Liver (tissue), 3 donors: ENCODE data around the gene WDR37.

Experiments used
- EGR1 ChIP-seq, 2 donors: IDR thresholded peaks; 2 replicates each; pipeline ENCODE4 v1.6.1; 2016 to 2018; ENCODE audit warnings: antibody characterized with exemption in 2 of 2, low read depth in 2 of 2
- GABPA ChIP-seq, 2 donors: IDR thresholded peaks in 1 of 2; conservative IDR thresholded peaks in 1 of 2; 2 replicates each; pipeline ENCODE4 v1.6.1; 2016; ENCODE audit warnings: antibody characterized with exemption in 2 of 2, mild to moderate bottlenecking in 1 of 2, moderate library complexity in 1 of 2
- HNF4A ChIP-seq, 2 donors: conservative IDR thresholded peaks; 2 replicates each; pipeline ENCODE4 v1.6.1; 2016; ENCODE audit warnings: antibody characterized with exemption in 2 of 2, mild to moderate bottlenecking in 2 of 2
- TAF1 ChIP-seq: conservative IDR thresholded peaks from 2 replicates; pipeline ENCODE4 v1.6.1; 2016; ENCODE audit warnings: antibody characterized with exemption, mild to moderate bottlenecking
- YY1 ChIP-seq: IDR thresholded peaks from 2 replicates; pipeline ENCODE4 v1.6.1; 2016; ENCODE audit warnings: antibody characterized with exemption, mild to moderate bottlenecking
- TF ChIP-seq, protein P1 (sequence below): fragments of 150-350 bp; IDR thresholded peaks from 2 replicates; pipeline ENCODE4 v1.5.1; 2017; ENCODE audit warnings: improper control_type of control experiment, low read depth, low read length; ENCODE audit not compliant: missing input control
- TF ChIP-seq, protein P2 (sequence below): IDR thresholded peaks from 2 replicates; pipeline ENCODE4 v1.6.1; 2016; ENCODE audit warnings: antibody characterized with exemption
- donor health status: healthy.
- donor health status: healthy.

DNA sequence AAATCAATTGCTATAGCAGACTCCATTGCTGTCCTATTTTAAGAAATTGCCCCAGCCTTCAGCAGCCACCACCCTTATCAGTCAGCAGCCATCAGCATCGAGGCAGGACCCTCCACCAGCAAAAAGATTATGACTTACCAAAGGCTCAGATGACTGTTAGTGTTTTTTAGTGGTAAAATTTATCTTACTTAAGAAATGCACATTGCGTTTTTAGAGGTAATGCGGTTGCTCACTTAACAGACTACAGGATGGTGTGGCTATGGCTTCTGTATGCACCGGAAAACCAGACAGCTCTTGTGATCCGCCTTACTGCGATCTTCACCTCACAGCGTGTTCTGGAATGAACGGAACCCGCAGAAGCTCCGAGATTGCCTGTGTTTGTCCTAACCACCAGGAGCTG lies 58.1 kb downstream of the WDR37 start:
- TF ChIP-seq, protein P1, sequence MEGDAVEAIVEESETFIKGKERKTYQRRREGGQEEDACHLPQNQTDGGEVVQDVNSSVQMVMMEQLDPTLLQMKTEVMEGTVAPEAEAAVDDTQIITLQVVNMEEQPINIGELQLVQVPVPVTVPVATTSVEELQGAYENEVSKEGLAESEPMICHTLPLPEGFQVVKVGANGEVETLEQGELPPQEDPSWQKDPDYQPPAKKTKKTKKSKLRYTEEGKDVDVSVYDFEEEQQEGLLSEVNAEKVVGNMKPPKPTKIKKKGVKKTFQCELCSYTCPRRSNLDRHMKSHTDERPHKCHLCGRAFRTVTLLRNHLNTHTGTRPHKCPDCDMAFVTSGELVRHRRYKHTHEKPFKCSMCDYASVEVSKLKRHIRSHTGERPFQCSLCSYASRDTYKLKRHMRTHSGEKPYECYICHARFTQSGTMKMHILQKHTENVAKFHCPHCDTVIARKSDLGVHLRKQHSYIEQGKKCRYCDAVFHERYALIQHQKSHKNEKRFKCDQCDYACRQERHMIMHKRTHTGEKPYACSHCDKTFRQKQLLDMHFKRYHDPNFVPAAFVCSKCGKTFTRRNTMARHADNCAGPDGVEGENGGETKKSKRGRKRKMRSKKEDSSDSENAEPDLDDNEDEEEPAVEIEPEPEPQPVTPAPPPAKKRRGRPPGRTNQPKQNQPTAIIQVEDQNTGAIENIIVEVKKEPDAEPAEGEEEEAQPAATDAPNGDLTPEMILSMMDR: no peak
- TF ChIP-seq YY1: no peak
- TF ChIP-seq, protein P2, sequence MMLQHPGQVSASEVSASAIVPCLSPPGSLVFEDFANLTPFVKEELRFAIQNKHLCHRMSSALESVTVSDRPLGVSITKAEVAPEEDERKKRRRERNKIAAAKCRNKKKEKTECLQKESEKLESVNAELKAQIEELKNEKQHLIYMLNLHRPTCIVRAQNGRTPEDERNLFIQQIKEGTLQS: no peak
- TF ChIP-seq GABPA (IDR thresholded peaks at IDR 0.05 in 1 of 2, conservative IDR thresholded peaks at IDR 0.05 in 1 of 2): no peak
- no peak for TF ChIP-seq EGR1 (IDR thresholded peaks at IDR 0.05; ENCODE audit: low read depth in 2 of 2)
- no peak for TF ChIP-seq HNF4A (conservative IDR thresholded peaks at IDR 0.05)
- no peak for TF ChIP-seq TAF1
